ENCODE data around the gene YBX2.

Gene YBX2

GRCh38 chr17:7312432-7313087 lies 18.1 kb upstream of the YBX2 start:
- no peak overlapping the region for H3K4me3 ChIP-seq (replicated peaks; ENCODE audit: insufficient read depth, low read length)
- H3K27ac ChIP-seq (replicated peaks), result no peak overlapping the region
- TF ChIP-seq GABPA (IDR thresholded peaks at IDR 0.05; ENCODE audit: low read depth) (no peak), CTCF (IDR thresholded peaks at IDR 0.05; ENCODE audit: insufficient read depth, low read length) (no peak), POLR2AphosphoS5 (IDR thresholded peaks at IDR 0.05; ENCODE audit: low read depth) (no peak; the same call in 1 of the 2 replicates), REST (IDR thresholded peaks at IDR 0.05; ENCODE audit: insufficient replicate concordance, low read depth) (no peak), SPI1 (IDR thresholded peaks at IDR 0.05; ENCODE audit: borderline replicate concordance, low read depth) (no peak)
- no peak for DNase-seq (ENCODE audit: low read depth in 1 of 2, low spot score in 1 of 2)
- no peaks in the 10 kb centered on the region for H3K27me3 ChIP-seq (ENCODE audit: insufficient read depth, poor library complexity, severe bottlenecking)

DNA sequence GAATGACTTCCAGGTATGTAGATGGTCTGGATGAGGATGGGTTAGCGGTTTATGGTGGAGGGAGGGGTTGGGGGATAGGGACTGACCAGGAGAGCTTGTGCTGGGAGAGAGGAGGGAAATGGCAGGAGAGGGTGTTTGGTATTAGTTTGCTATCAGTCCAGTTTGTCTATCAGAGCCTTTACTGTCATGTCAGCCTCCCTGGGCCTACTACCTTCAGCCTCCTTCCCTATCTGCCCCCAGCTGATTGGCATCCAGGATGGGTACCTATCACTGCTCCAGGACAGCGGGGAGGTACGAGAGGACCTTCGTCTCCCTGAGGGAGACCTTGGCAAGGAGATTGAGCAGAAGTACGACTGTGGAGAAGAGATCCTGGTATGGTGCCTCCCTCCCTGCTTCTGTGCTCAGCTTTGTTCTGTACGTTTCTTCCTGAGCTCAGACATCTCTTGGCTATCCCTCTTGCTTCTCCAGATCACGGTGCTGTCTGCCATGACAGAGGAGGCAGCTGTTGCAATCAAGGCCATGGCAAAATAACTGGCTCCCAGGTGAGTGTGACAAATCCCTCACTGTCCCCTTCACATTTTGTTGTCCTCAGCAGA lies 16.8 kb upstream of the YBX2 start:
- DNase-seq (ENCODE audit: low read depth in 1 of 2, low spot score in 1 of 2), result no peak
- TF ChIP-seq SPI1 (IDR thresholded peaks at IDR 0.05; ENCODE audit: borderline replicate concordance, low read depth), result no peak
- TF ChIP-seq POLR2AphosphoS5 (IDR thresholded peaks at IDR 0.05; ENCODE audit: low read depth), result no peak
- TF ChIP-seq GABPA (IDR thresholded peaks at IDR 0.05; ENCODE audit: low read depth), result no peak
- no peak for TF ChIP-seq CTCF (IDR thresholded peaks at IDR 0.05; ENCODE audit: insufficient read depth, low read length)
- TF ChIP-seq REST (IDR thresholded peaks at IDR 0.05; ENCODE audit: insufficient replicate concordance, low read depth), result no peak
- H3K27ac ChIP-seq (replicated peaks), result no peak overlapping the region
- no peak overlapping the region for H3K4me3 ChIP-seq (replicated peaks; ENCODE audit: insufficient read depth, low read length)
- no peaks in the 10 kb centered on the region for H3K27me3 ChIP-seq (ENCODE audit: insufficient read depth, poor library complexity, severe bottlenecking)

GRCh38 chr17:7309628-7310027 lies 15.2 kb upstream of the YBX2 start:
- H3K4me3 ChIP-seq (replicated peaks; ENCODE audit: insufficient read depth, low read length), result no peak overlapping the region
- no peak overlapping the region for H3K27ac ChIP-seq (replicated peaks)
- DNase-seq (ENCODE audit: low read depth in 1 of 2, low spot score in 1 of 2), result no peak
- TF ChIP-seq CTCF (IDR thresholded peaks at IDR 0.05; ENCODE audit: insufficient read depth, low read length) (no peak), GABPA (IDR thresholded peaks at IDR 0.05; ENCODE audit: low read depth) (no peak), REST (IDR thresholded peaks at IDR 0.05; ENCODE audit: insufficient replicate concordance, low read depth) (no peak), POLR2AphosphoS5 (IDR thresholded peaks at IDR 0.05; ENCODE audit: low read depth) (no peak), SPI1 (IDR thresholded peaks at IDR 0.05; ENCODE audit: borderline replicate concordance, low read depth) (no peak)
- H3K27me3 ChIP-seq (ENCODE audit: insufficient read depth, poor library complexity, severe bottlenecking), result no peaks in the 10 kb centered on the region

Measured in HL-60 (cell line).